Mesothelial cell of epicardium (in vitro differentiated cells): ENCODE measurements around the gene MMP20. TPM values are rescaled to one million over a fixed set of nuclear protein-coding genes. Genes with fewer than 3 reads are reported as not detected.
A peak's percentile ranks its signal among the peaks of the same experiment; 100 is the strongest.

Source experiments
- DNase-seq, 2 experiments: peaks; one replicate each; pipeline ENCODE4 v3.0.0; 2021; ENCODE audit warnings: low spot score in 2 of 2; ENCODE audit not compliant: unreplicated experiment in 2 of 2
- H3K27ac Mint-ChIP-seq: 2 replicates; pipeline ENCODE4 v1.8.0; 2021; ENCODE audit warnings: mixed read lengths
- H3K27me3 Mint-ChIP-seq: 2 replicates; pipeline ENCODE4 v1.8.0; 2021; ENCODE audit warnings: low read depth, mixed read lengths
- H3K36me3 Mint-ChIP-seq: 2 replicates; pipeline ENCODE4 v1.8.0; 2021; ENCODE audit warnings: mixed read lengths
- H3K4me1 Mint-ChIP-seq: 2 replicates; pipeline ENCODE4 v1.8.0; 2021; ENCODE audit warnings: mixed read lengths
- H3K4me3 Mint-ChIP-seq: 2 replicates; pipeline ENCODE4 v1.8.0; 2021; ENCODE audit warnings: mild to moderate bottlenecking, moderate library complexity, mixed read lengths
- H3K9me3 Mint-ChIP-seq: 2 replicates; pipeline ENCODE4 v1.8.0; 2021; ENCODE audit warnings: mixed read lengths
- total RNA-seq: library from RNA; stranded (reverse); gene quantifications from 3 replicates; pipeline ENCODE4 v1.2.1, GENCODE V29; 2021
- TF ChIP-seq, protein P1 (sequence below): fragments of 200-600 bp; sonication (generic); IDR thresholded peaks from one replicate; pipeline ENCODE4 v1.5.0; 2021; ENCODE audit warnings: antibody characterized with exemption; ENCODE audit not compliant: unreplicated experiment

MMP20 gene
- total RNA-seq, 1 donor from 2014 or later = not detected

DNA sequence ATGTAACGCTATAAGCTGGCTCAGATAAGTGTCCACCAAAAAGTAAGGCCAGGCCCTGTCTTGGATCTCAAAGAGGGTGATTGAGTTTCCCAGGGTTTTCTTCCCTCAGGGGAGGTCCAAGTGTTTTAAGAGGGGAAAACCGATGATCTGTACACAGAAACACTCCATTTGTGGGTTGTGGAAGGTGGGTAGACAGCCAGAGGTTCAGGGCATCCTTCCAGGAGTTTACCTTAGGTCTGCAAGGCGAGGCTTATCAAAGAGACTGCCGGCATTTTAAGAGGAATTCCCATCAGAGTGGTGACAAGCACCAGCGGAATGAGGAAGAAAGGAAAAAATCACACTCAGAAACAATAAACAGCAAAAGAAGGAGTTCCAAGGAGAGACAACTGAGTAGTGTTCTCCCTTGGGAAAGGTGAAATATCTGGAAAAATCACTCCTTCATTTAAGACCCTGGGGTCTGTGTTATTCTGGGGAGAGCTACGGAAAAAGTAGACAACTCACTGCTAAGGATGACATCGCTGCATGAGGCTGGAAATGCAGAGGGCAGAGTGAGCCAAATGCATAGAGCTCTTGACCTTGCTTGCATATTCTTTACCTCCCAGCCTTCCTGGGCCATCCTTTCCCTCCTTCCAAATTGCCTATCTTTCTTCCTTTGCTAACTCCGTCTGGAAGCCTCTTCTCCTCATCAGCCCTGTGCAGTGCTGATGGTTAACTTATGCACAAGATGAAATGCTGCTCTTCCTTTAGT lies 72.5 kb downstream of the MMP20 start:
- Mint-ChIP-seq H3K36me3 (no peaks in the 10 kb centered on the region), H3K27me3 (no peaks in the 10 kb centered on the region), H3K4me1 (peaks cover 16% of the 10 kb centered on the region), H3K27ac (peak overlapping the region; percentile 58), H3K9me3 (no peaks in the 10 kb centered on the region), H3K4me3 (no peak overlapping the region)
- TF ChIP-seq, protein P1, sequence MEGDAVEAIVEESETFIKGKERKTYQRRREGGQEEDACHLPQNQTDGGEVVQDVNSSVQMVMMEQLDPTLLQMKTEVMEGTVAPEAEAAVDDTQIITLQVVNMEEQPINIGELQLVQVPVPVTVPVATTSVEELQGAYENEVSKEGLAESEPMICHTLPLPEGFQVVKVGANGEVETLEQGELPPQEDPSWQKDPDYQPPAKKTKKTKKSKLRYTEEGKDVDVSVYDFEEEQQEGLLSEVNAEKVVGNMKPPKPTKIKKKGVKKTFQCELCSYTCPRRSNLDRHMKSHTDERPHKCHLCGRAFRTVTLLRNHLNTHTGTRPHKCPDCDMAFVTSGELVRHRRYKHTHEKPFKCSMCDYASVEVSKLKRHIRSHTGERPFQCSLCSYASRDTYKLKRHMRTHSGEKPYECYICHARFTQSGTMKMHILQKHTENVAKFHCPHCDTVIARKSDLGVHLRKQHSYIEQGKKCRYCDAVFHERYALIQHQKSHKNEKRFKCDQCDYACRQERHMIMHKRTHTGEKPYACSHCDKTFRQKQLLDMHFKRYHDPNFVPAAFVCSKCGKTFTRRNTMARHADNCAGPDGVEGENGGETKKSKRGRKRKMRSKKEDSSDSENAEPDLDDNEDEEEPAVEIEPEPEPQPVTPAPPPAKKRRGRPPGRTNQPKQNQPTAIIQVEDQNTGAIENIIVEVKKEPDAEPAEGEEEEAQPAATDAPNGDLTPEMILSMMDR = no peak
- DNase-seq = no peak

- Mint-ChIP-seq H3K27ac (peak overlapping the region; percentile 2), H3K4me3 (no peak overlapping the region), H3K27me3 (no peaks in the 10 kb centered on the region), H3K9me3 (no peaks in the 10 kb centered on the region), H3K4me1 (peaks cover 16% of the 10 kb centered on the region), H3K36me3 (no peaks in the 10 kb centered on the region)
- TF ChIP-seq, protein P1 = no peak
- no peak for DNase-seq
Measured at GRCh38 chr11:102552020-102552419, 73.1 kb downstream of the MMP20 start.

DNA sequence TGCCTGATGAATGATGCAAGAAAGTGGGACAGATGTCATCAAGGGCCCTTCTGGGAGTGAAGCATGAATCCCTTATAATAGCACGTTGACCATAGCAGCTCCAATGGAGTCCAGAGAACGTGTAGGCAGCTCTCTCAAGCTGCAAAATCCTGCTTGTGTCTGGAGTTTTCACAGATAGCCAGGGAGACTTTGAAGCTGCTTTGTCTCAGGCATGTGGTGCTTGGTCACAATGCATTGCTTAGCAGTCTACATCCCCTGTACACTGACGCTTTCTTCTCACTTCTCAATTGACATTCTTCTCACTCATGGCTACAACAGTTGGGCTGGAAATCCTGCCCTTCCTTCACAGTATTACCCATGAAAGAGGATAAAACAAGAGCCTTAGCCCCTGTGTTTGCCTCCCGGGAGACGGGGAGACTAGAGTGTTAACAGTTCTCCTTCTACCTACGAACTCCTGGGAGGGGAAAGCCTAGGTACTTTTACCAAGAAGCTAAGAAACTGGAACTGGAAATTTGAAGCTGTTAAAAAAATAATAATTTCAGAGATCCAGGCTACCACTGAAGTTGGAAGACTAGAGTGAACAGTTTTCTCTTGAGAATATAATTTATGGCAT lies 73.9 kb downstream of the MMP20 start:
- Mint-ChIP-seq H3K4me3 (no peak overlapping the region), H3K27ac (no peak overlapping the region), H3K36me3 (no peaks in the 10 kb centered on the region), H3K27me3 (no peaks in the 10 kb centered on the region), H3K4me1 (peaks cover 16% of the 10 kb centered on the region), H3K9me3 (no peaks in the 10 kb centered on the region)
- TF ChIP-seq, protein P1 = no peak
- no peak for DNase-seq

GRCh38 chr11:102546923-102547471 lies 78.1 kb downstream of the MMP20 start:
- H3K4me3 Mint-ChIP-seq = no peak overlapping the region
- DNase-seq = no peak
- H3K9me3 Mint-ChIP-seq = no peaks in the 10 kb centered on the region
- no peaks in the 10 kb centered on the region for H3K36me3 Mint-ChIP-seq
- H3K27me3 Mint-ChIP-seq = no peaks in the 10 kb centered on the region
- TF ChIP-seq, protein P1 = no peak
- H3K4me1 Mint-ChIP-seq = peaks cover 9% of the 10 kb centered on the region
- H3K27ac Mint-ChIP-seq = no peak overlapping the region

GRCh38 chr11:102546427-102546826 lies 78.7 kb downstream of the MMP20 start:
- Mint-ChIP-seq H3K4me1 (peaks cover 4% of the 10 kb centered on the region), H3K27ac (no peak overlapping the region), H3K9me3 (no peaks in the 10 kb centered on the region), H3K36me3 (no peaks in the 10 kb centered on the region), H3K4me3 (no peak overlapping the region), H3K27me3 (no peaks in the 10 kb centered on the region)
- TF ChIP-seq, protein P1 = no peak
- no peak for DNase-seq
